ENCODE results near the gene IDUA. TPM values are rescaled to one million over a fixed set of nuclear protein-coding genes. Genes with fewer than 3 reads are reported as not detected.

The IDUA gene
- polyA plus RNA-seq, 1 donor (not counting 4 experiments of a cell fraction or from before 2014, with no cell fraction given) = 1.2 TPM

- no peak for TF ChIP-seq CTCF (optimal IDR thresholded peaks at IDR 0.05 in 1 of 3, IDR thresholded peaks at IDR 0.05 in 1 of 3, conservative IDR thresholded peaks at IDR 0.05 in 1 of 3; ENCODE audit: extremely low read depth in 1 of 3, insufficient read depth in 2 of 3, low read length in 3 of 3)
- TF ChIP-seq EZH2 (IDR thresholded peaks at IDR 0.05; ENCODE audit: low read length) = peak; percentile 86
- Histone ChIP-seq H3K4me1 (ENCODE audit: control insufficient read depth, extremely low read depth, insufficient read depth, low read length) (no peaks in the 10 kb centered on the region), H3K9me3 (ENCODE audit: control insufficient read depth, low read depth, low read length) (no peaks in the 10 kb centered on the region), H3K27ac (ENCODE audit: control insufficient read depth, insufficient read depth, low read length) (no peak overlapping the region), H3K4me2 (ENCODE audit: control insufficient read depth, extremely low read depth, insufficient read depth, low read depth, low read length) (no peak overlapping the region), H2AFZ (ENCODE audit: control insufficient read depth, low read length) (no peak overlapping the region), H3K79me2 (ENCODE audit: control insufficient read depth, insufficient read depth, low read length) (no peaks in the 10 kb centered on the region), H3K9ac (ENCODE audit: control insufficient read depth, extremely low read depth, insufficient read depth, low read length) (no peak overlapping the region), H3K36me3 (ENCODE audit: control insufficient read depth in 2 of 2, extremely low read depth in 1 of 2, insufficient read depth in 2 of 2, low read length in 2 of 2) (no peaks in the 10 kb centered on the region), H3K9me1 (ENCODE audit: control insufficient read depth, extremely low read depth, insufficient read depth, low read length) (no peaks in the 10 kb centered on the region), H4K20me1 (ENCODE audit: control insufficient read depth, extremely low read depth, insufficient read depth, low read length) (no peaks in the 10 kb centered on the region), H3K27me3 (ENCODE audit: control insufficient read depth, extremely low read depth, insufficient read depth, low read length) (peaks cover 86% of the 10 kb centered on the region), H3K4me3 (ENCODE audit: control insufficient read depth in 2 of 3, extremely low read depth in 1 of 3, insufficient read depth in 2 of 3, low read depth in 1 of 3, low read length in 3 of 3) (no peak overlapping the region)
- FAIRE-seq (no peak), DNase-seq (ENCODE audit: low read depth, low spot score) (no peak)
- dilution Hi-C loops (cut with MboI; ENCODE audit: extremely low pct_ligation_motif_present, low sequenced_read_pairs) = no loop called here
Observed at GRCh38 chr4:1001561-1002130, 14.8 kb downstream of the IDUA start.

GRCh38 chr4:1002131-1002630 is 15.3 kb downstream of the IDUA start:
- Histone ChIP-seq H3K27ac (ENCODE audit: control insufficient read depth, insufficient read depth, low read length) (no peak overlapping the region), H3K9ac (ENCODE audit: control insufficient read depth, extremely low read depth, insufficient read depth, low read length) (no peak overlapping the region), H2AFZ (ENCODE audit: control insufficient read depth, low read length) (no peak overlapping the region), H3K4me1 (ENCODE audit: control insufficient read depth, extremely low read depth, insufficient read depth, low read length) (no peaks in the 10 kb centered on the region), H3K36me3 (ENCODE audit: control insufficient read depth in 2 of 2, extremely low read depth in 1 of 2, insufficient read depth in 2 of 2, low read length in 2 of 2) (no peaks in the 10 kb centered on the region), H3K4me3 (ENCODE audit: control insufficient read depth in 2 of 3, extremely low read depth in 1 of 3, insufficient read depth in 2 of 3, low read depth in 1 of 3, low read length in 3 of 3) (no peak overlapping the region), H3K9me1 (ENCODE audit: control insufficient read depth, extremely low read depth, insufficient read depth, low read length) (no peaks in the 10 kb centered on the region), H3K27me3 (ENCODE audit: control insufficient read depth, extremely low read depth, insufficient read depth, low read length) (peaks cover 86% of the 10 kb centered on the region), H3K4me2 (ENCODE audit: control insufficient read depth, extremely low read depth, insufficient read depth, low read depth, low read length) (no peak overlapping the region), H3K79me2 (ENCODE audit: control insufficient read depth, insufficient read depth, low read length) (no peaks in the 10 kb centered on the region), H3K9me3 (ENCODE audit: control insufficient read depth, low read depth, low read length) (no peaks in the 10 kb centered on the region), H4K20me1 (ENCODE audit: control insufficient read depth, extremely low read depth, insufficient read depth, low read length) (no peaks in the 10 kb centered on the region)
- no peak for DNase-seq (ENCODE audit: low read depth, low spot score)
- dilution Hi-C loops (cut with MboI; ENCODE audit: extremely low pct_ligation_motif_present, low sequenced_read_pairs) = no loop called here
- TF ChIP-seq CTCF (optimal IDR thresholded peaks at IDR 0.05 in 1 of 3, IDR thresholded peaks at IDR 0.05 in 1 of 3, conservative IDR thresholded peaks at IDR 0.05 in 1 of 3; ENCODE audit: extremely low read depth in 1 of 3, insufficient read depth in 2 of 3, low read length in 3 of 3) (no peak), EZH2 (IDR thresholded peaks at IDR 0.05; ENCODE audit: low read length) (peak; percentile 83)
- no peak for FAIRE-seq
